HEK293T (cell line): ENCODE measurements around the gene NUDT17.
A peak's percentile ranks its signal among the peaks of the same experiment; 100 is the strongest.

Experiments used
- CTCF ChIA-PET: fragments of 350-600 bp; formaldehyde crosslinking; extraction: SDS; loops from one replicate; lab custom pipeline; 2021; ENCODE audit warnings: antibody characterized with exemption, inconsistent platforms; lab: Yijun Ruan, JAX
- POLR2A ChIA-PET: fragments of 350-600 bp; formaldehyde crosslinking; extraction: SDS; loops from one replicate; lab custom pipeline; 2020; ENCODE audit warnings: antibody characterized with exemption, inconsistent platforms; lab: Yijun Ruan, JAX
- DNase-seq: peaks from one replicate; pipeline ENCODE4 v3.0.0; 2012; ENCODE audit warnings: mixed read lengths; ENCODE audit errors: extremely low spot score
- ARNT ChIP-seq: fragments of 450-650 bp; IDR thresholded peaks from 2 replicates; pipeline ENCODE4 v1.6.1; 2017; ENCODE audit warnings: mild to moderate bottlenecking
- BHLHE40 ChIP-seq: fragments of 450-650 bp; IDR thresholded peaks from 2 replicates; pipeline ENCODE4 v1.6.1; 2016; ENCODE audit warnings: mild to moderate bottlenecking, moderate library complexity, borderline replicate concordance
- CTBP1 ChIP-seq: fragments of 450-650 bp; IDR thresholded peaks from 2 replicates; pipeline ENCODE4 v1.6.1; 2016; ENCODE audit warnings: borderline replicate concordance
- ELF4 ChIP-seq: fragments of 450-650 bp; IDR thresholded peaks from 2 replicates; pipeline ENCODE4 v1.6.1; 2017; ENCODE audit warnings: antibody characterized with exemption
- FOXA1 ChIP-seq: fragments of 450-650 bp; IDR thresholded peaks from 2 replicates; pipeline ENCODE4 v1.6.1; 2016; ENCODE audit warnings: mild to moderate bottlenecking
- FOXK2 ChIP-seq: fragments of 450-650 bp; IDR thresholded peaks from 2 replicates; pipeline ENCODE4 v1.6.1; 2016; ENCODE audit warnings: mild to moderate bottlenecking
- FOXM1 ChIP-seq: fragments of 450-650 bp; IDR thresholded peaks from 2 replicates; pipeline ENCODE4 v1.6.1; 2017; ENCODE audit warnings: mild to moderate bottlenecking, borderline replicate concordance
- HDGF ChIP-seq: fragments of 450-650 bp; IDR thresholded peaks from 2 replicates; pipeline ENCODE4 v1.6.1; 2017; ENCODE audit warnings: antibody characterized with exemption, borderline replicate concordance
- L3MBTL2 ChIP-seq: fragments of 450-650 bp; conservative IDR thresholded peaks from 2 replicates; pipeline ENCODE4 v1.6.1; 2016; ENCODE audit warnings: mild to moderate bottlenecking
- LEF1 ChIP-seq: fragments of 450-650 bp; IDR thresholded peaks from 2 replicates; pipeline ENCODE4 v1.6.1; 2017; ENCODE audit warnings: mild to moderate bottlenecking, borderline replicate concordance
- NFRKB ChIP-seq: fragments of 450-650 bp; IDR thresholded peaks from 2 replicates; pipeline ENCODE4 v1.6.1; 2016; ENCODE audit warnings: mild to moderate bottlenecking, moderate library complexity
- SP1 ChIP-seq: fragments of 450-650 bp; IDR thresholded peaks from 2 replicates; pipeline ENCODE4 v1.6.1; 2017
- SUZ12 ChIP-seq: fragments of 450-650 bp; IDR thresholded peaks from 2 replicates; pipeline ENCODE4 v1.6.1; 2016; ENCODE audit warnings: mild to moderate bottlenecking
- TARDBP ChIP-seq: fragments of 450-650 bp; IDR thresholded peaks from 2 replicates; pipeline ENCODE4 v1.6.1; 2016
- ZNF384 ChIP-seq: fragments of 450-650 bp; IDR thresholded peaks from 2 replicates; pipeline ENCODE4 v1.6.1; 2016
- TF ChIP-seq, protein P1 (sequence below): fragments of 450-650 bp; IDR thresholded peaks from 2 replicates; pipeline ENCODE4 v1.6.1; 2016

Gene NUDT17

GRCh38 chr1:145891587-145892485 lies 46.4 kb downstream of the NUDT17 start:
- ChIA-PET CTCF (interaction anchor here (0.7 to 3.5 kb wide), 30 partner anchors 9 to 145 kb away, joined by 3 to 50 read pairs (median 4); partner anchors contain the start of genes ANKRD34A, ITGA10, NUDT17 and PIAS3), POLR2A (interaction anchor here (0.6 to 2.9 kb wide), 18 partner anchors 13 to 160 kb away, joined by 3 to 25 read pairs (median 6); partner anchors contain the start of genes ANKRD34A, ITGA10, LIX1L and NUDT17)
- DNase-seq: peak; percentile 95
- TF ChIP-seq ARNT (no peak), SUZ12 (no peak), NFRKB (no peak), FOXM1 (no peak), LEF1 (no peak), FOXA1 (no peak), HDGF (no peak), SP1 (no peak), L3MBTL2 (no peak), CTBP1 (no peak), BHLHE40 (no peak), TARDBP (no peak), ZNF384 (no peak), ELF4 (no peak)
- TF ChIP-seq, protein P1, sequence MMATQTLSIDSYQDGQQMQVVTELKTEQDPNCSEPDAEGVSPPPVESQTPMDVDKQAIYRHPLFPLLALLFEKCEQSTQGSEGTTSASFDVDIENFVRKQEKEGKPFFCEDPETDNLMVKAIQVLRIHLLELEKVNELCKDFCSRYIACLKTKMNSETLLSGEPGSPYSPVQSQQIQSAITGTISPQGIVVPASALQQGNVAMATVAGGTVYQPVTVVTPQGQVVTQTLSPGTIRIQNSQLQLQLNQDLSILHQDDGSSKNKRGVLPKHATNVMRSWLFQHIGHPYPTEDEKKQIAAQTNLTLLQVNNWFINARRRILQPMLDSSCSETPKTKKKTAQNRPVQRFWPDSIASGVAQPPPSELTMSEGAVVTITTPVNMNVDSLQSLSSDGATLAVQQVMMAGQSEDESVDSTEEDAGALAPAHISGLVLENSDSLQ: no peak

DNA sequence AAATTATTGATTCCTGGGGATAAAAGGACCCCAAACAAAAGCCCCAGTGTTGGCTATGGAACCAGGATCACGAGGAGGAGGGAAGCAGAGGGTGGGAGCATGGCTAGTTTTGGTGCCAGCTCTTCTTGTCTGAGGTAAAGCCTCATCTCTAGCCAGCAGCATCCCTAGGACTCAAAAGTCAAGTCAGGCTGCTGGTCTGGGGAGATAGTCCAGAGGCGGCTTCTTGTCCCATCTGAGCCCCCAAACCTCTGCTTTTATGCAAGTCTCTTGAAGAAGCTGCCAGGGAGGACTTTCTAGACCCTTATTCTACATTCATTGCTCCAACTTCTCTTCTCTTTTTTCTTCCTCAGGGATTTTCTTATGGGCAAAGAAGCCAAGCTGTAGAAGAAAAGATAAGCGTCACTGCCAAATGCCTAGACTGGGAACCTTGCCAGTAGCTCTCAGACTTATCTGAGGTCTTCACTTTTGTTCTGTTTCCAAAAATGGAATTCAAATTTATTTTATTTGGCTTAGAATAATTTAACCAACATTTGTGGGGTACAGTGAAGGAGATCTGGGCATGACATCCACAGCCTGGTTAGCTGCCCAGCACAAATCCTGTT lies 47.2 kb downstream of the NUDT17 start:
- TF ChIP-seq LEF1 (no peak), NFRKB (no peak), FOXA1 (no peak), BHLHE40 (no peak), ELF4 (no peak), CTBP1 (no peak), ARNT (no peak), HDGF (no peak), FOXM1 (no peak), SP1 (no peak), FOXK2 (no peak), SUZ12 (no peak), L3MBTL2 (no peak)
- TF ChIP-seq, protein P1: no peak
- ChIA-PET POLR2A (interaction anchor here (1.0 to 2.9 kb wide), 12 partner anchors 13 to 159 kb away, joined by 3 to 25 read pairs (median 8); partner anchors contain the start of genes ANKRD34A, ITGA10, LIX1L and NUDT17), CTCF (interaction anchor here (0.8 to 3.5 kb wide), 23 partner anchors 10 to 144 kb away, joined by 3 to 50 read pairs (median 4); partner anchors contain the start of genes ANKRD34A, ITGA10, NUDT17 and PIAS3)

GRCh38 chr1:145893306-145894055 lies 48.1 kb downstream of the NUDT17 start:
- CTCF ChIA-PET: interaction anchor here (0.8 to 3.5 kb wide), 5 partner anchors 11 to 84 kb away, joined by 3 to 50 read pairs (median 4); partner anchors contain the start of gene ITGA10
- no peak for DNase-seq
- POLR2A ChIA-PET: interaction anchor here (2.7 to 2.9 kb wide), 2 partner anchors 34 to 35 kb away, joined by 23 to 25 read pairs; partner anchors contain the start of genes PIAS3 and RBM8A
- TF ChIP-seq NFRKB: no peak
- no peak for TF ChIP-seq ELF4

More for the DNA sequence above, 47.2 kb downstream of the NUDT17 start:
- no peak for DNase-seq

DNA sequence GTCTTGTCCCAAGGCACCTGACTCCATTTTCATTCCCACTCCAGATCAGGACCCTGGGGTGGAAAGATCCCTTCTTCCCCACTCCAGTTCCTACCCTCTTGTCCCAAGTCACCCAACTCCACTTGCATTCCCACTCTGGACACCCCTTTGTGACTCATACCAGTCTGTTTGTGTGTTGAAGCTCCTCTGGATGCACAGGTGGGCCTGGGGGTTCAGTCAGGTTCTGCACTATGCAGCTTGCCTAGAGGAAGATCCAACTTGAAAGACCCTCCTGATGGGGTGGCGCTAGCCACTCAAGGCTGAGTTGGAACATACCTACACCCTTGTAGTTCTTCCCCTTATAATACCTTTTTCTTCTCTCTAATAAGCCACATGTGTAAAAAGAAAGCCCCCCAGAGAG lies 50.0 kb downstream of the NUDT17 start:
- no peak for DNase-seq
- ChIA-PET CTCF (interaction anchor here (0.6 to 2.3 kb wide), 4 partner anchors 14 to 118 kb away, joined by 3 to 7 read pairs (median 4); partner anchors contain the start of genes ITGA10 and NUDT17), POLR2A (interaction anchor here (1.0 to 1.7 kb wide), 3 partner anchors 9 to 62 kb away, joined by 3 to 4 read pairs (median 4); partner anchors contain the start of genes LIX1L and RBM8A)
- TF ChIP-seq, protein P1: no peak
- no peak for TF ChIP-seq LEF1
- TF ChIP-seq FOXA1: no peak
- no peak for TF ChIP-seq ARNT
- no peak for TF ChIP-seq L3MBTL2
- no peak for TF ChIP-seq ZNF384
- TF ChIP-seq FOXK2: no peak
- TF ChIP-seq SUZ12: no peak
- no peak for TF ChIP-seq BHLHE40

DNA sequence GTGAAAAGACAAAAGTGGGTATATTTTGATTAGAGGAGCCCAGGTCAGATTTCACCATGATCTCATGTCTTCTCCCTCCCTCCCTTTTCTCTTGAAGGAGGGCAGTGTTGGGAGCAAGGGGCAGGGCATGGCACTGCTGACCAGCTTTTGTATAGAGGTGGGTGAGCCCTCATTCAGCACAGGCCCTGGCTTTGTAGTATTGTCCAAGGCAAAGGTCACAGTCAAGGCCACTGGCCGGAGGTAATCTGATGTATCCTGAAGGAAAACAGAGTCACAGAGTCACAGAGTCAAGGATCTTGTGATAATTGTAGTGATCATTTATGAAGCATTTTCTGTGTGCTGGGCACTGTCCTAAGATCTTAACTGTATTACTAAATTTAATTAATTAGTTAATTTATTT lies 52.5 kb downstream of the NUDT17 start:
- ChIA-PET CTCF (interaction anchor here (1.0 kb wide), 1 partner anchor 17 kb away, joined by 3 read pairs; no protein-coding TSS in a partner anchor), POLR2A (no interaction called here)
- TF ChIP-seq HDGF: no peak
- no peak for TF ChIP-seq TARDBP
- no peak for TF ChIP-seq ARNT
- TF ChIP-seq ELF4: no peak
- no peak for DNase-seq
